ENCODE measurements around the gene PRPF4.
"Not testable (repeated sequence)": the region's sequence is repeated elsewhere in the genome, so short reads cannot be mapped to it uniquely, and the experiment has no call there.

Gene PRPF4

GRCh38 chr9:113290052-113290607 is 14.7 kb downstream of the PRPF4 start:
- DNase-seq, result no peak
- Mint-ChIP-seq H3K9me3 (no peaks in the 10 kb centered on the region), H3K27me3 (no peaks in the 10 kb centered on the region), H3K4me1 (no peaks in the 10 kb centered on the region), H3K4me3 (no peak overlapping the region), H3K36me3 (peaks cover 50% of the 10 kb centered on the region), H3K27ac (no peak overlapping the region)
- CTCF ChIA-PET, result interaction anchor here (0.6 to 1.7 kb wide), 2 partner anchors 17 to 838 kb away, joined by 3 to 4 read pairs; no protein-coding TSS in a partner anchor

- Mint-ChIP-seq H3K4me3 (no peak overlapping the region), H3K27me3 (peaks cover 6% of the 10 kb centered on the region), H3K36me3 (peaks cover 33% of the 10 kb centered on the region), H3K27ac (no peak overlapping the region), H3K9me3 (no peaks in the 10 kb centered on the region), H3K4me1 (no peaks in the 10 kb centered on the region)
- CTCF ChIA-PET, result no interaction called here
- DNase-seq, result no peak
Measured at GRCh38 chr9:113293285-113293878, 17.9 kb downstream of the PRPF4 start.

GRCh38 chr9:113296247-113296646 is 20.8 kb downstream of the PRPF4 start:
- CTCF ChIA-PET, result interaction anchor here (1.1 kb wide), 1 partner anchor 15 kb away, joined by 3 read pairs; no protein-coding TSS in a partner anchor
- not testable (repeated sequence) for H3K27ac Mint-ChIP-seq, DNase-seq

GRCh38 chr9:113296796-113297558 is 21.5 kb downstream of the PRPF4 start:
- H3K9me3 Mint-ChIP-seq, result no peaks in the 10 kb centered on the region
- CTCF ChIA-PET, result interaction anchor here (0.6 to 1.1 kb wide), 2 partner anchors 14 to 283 kb away, joined by 3 to 4 read pairs; no protein-coding TSS in a partner anchor
- H3K4me3 Mint-ChIP-seq, result no peak overlapping the region
- H3K27me3 Mint-ChIP-seq, result peaks cover 15% of the 10 kb centered on the region
- H3K27ac Mint-ChIP-seq, result no peak overlapping the region
- H3K4me1 Mint-ChIP-seq, result no peaks in the 10 kb centered on the region
- DNase-seq, result no peak
- H3K36me3 Mint-ChIP-seq, result peaks cover 3% of the 10 kb centered on the region

More at GRCh38 chr9:113296247-113296646, 20.8 kb downstream of the PRPF4 start:
- H3K4me3 Mint-ChIP-seq, H3K9me3 Mint-ChIP-seq, H3K4me1 Mint-ChIP-seq, H3K36me3 Mint-ChIP-seq: not testable (repeated sequence)
- peaks cover 15% of the 10 kb centered on the region for H3K27me3 Mint-ChIP-seq

GRCh38 chr9:113298311-113298710 is 22.9 kb downstream of the PRPF4 start:
- CTCF ChIA-PET, result interaction anchor here (4.0 kb wide), 1 partner anchor 356 kb away, joined by 13 read pairs; no protein-coding TSS in a partner anchor
- no peak overlapping the region for H3K27ac Mint-ChIP-seq
- H3K4me1 Mint-ChIP-seq, result no peaks in the 10 kb centered on the region
- H3K4me3 Mint-ChIP-seq, result no peak overlapping the region
- H3K36me3 Mint-ChIP-seq, result no peaks in the 10 kb centered on the region
- H3K27me3 Mint-ChIP-seq, result peaks cover 25% of the 10 kb centered on the region
- DNase-seq, result no peak
- no peaks in the 10 kb centered on the region for H3K9me3 Mint-ChIP-seq

GRCh38 chr9:113298924-113299770 is 23.7 kb downstream of the PRPF4 start:
- H3K4me1 Mint-ChIP-seq, result no peaks in the 10 kb centered on the region
- H3K27ac Mint-ChIP-seq, result no peak overlapping the region
- H3K36me3 Mint-ChIP-seq, result no peaks in the 10 kb centered on the region
- no peak overlapping the region for H3K4me3 Mint-ChIP-seq
- peaks cover 26% of the 10 kb centered on the region for H3K27me3 Mint-ChIP-seq
- H3K9me3 Mint-ChIP-seq, result no peaks in the 10 kb centered on the region
- no peak for DNase-seq
- CTCF ChIA-PET, result interaction anchor here (1.3 to 4.0 kb wide), 3 partner anchors 25 to 356 kb away, joined by 3 to 13 read pairs (median 5); no protein-coding TSS in a partner anchor

GRCh38 chr9:113299800-113300292 is 24.4 kb downstream of the PRPF4 start:
- Mint-ChIP-seq H3K9me3 (no peaks in the 10 kb centered on the region), H3K4me1 (no peaks in the 10 kb centered on the region), H3K27me3 (peaks cover 26% of the 10 kb centered on the region), H3K4me3 (no peak overlapping the region), H3K36me3 (no peaks in the 10 kb centered on the region), H3K27ac (no peak overlapping the region)
- DNase-seq, result no peak
- CTCF ChIA-PET, result interaction anchor here (1.3 to 4.0 kb wide), 3 partner anchors 25 to 355 kb away, joined by 3 to 13 read pairs (median 5); no protein-coding TSS in a partner anchor

- H3K9me3 Mint-ChIP-seq, result no peaks in the 10 kb centered on the region
- H3K4me1 Mint-ChIP-seq, result no peaks in the 10 kb centered on the region
- no peak for DNase-seq
- CTCF ChIA-PET, result interaction anchor here (4.0 kb wide), 1 partner anchor 353 kb away, joined by 13 read pairs; no protein-coding TSS in a partner anchor
- no peaks in the 10 kb centered on the region for H3K36me3 Mint-ChIP-seq
- peaks cover 32% of the 10 kb centered on the region for H3K27me3 Mint-ChIP-seq
- H3K4me3 Mint-ChIP-seq, result no peak overlapping the region
- H3K27ac Mint-ChIP-seq, result no peak overlapping the region
Measured at GRCh38 chr9:113301548-113301947, 26.1 kb downstream of the PRPF4 start.

- Mint-ChIP-seq H3K4me3 (no peak within 1 kb of the TSS), H3K36me3 (no peaks in the 10 kb centered on the region), H3K9me3 (no peaks in the 10 kb centered on the region), H3K27ac (no peak within 1 kb of the TSS), H3K27me3 (peaks cover 30% of the 10 kb centered on the region), H3K4me1 (no peaks in the 10 kb centered on the region)
- CTCF ChIA-PET, result no interaction called here
- no peak for DNase-seq
Measured at GRCh38 chr9:113302792-113303418, 27.4 kb downstream of the PRPF4 start, which contains the start of gene RNF183. TSS of gene RNF183 (minus strand) at chr9:113303376. CDS start at chr9:113298184, 5,192 bp downstream.

- no peaks in the 10 kb centered on the region for H3K4me1 Mint-ChIP-seq
- no peak overlapping the region for H3K4me3 Mint-ChIP-seq
- H3K27me3 Mint-ChIP-seq, result peaks cover 22% of the 10 kb centered on the region
- H3K9me3 Mint-ChIP-seq, result no peaks in the 10 kb centered on the region
- CTCF ChIA-PET, result no interaction called here
- DNase-seq, result no peak
- H3K36me3 Mint-ChIP-seq, result no peaks in the 10 kb centered on the region
- H3K27ac Mint-ChIP-seq, result no peak overlapping the region
Measured at GRCh38 chr9:113306566-113306965, 31.1 kb downstream of the PRPF4 start.

GRCh38 chr9:113307396-113307975 is 32.0 kb downstream of the PRPF4 start:
- H3K9me3 Mint-ChIP-seq, result no peaks in the 10 kb centered on the region
- no peaks in the 10 kb centered on the region for H3K4me1 Mint-ChIP-seq
- H3K27ac Mint-ChIP-seq, result no peak overlapping the region
- H3K36me3 Mint-ChIP-seq, result no peaks in the 10 kb centered on the region
- H3K4me3 Mint-ChIP-seq, result no peak overlapping the region
- peaks cover 17% of the 10 kb centered on the region for H3K27me3 Mint-ChIP-seq
- CTCF ChIA-PET, result interaction anchor here (5.3 kb wide), 1 partner anchor 100 kb away, joined by 43 read pairs; no protein-coding TSS in a partner anchor
- DNase-seq, result no peak

- no peak overlapping the region for H3K27ac Mint-ChIP-seq
- no peaks in the 10 kb centered on the region for H3K4me1 Mint-ChIP-seq
- no peaks in the 10 kb centered on the region for H3K36me3 Mint-ChIP-seq
- CTCF ChIA-PET, result interaction anchor here (0.6 to 5.3 kb wide), 10 partner anchors 49 to 349 kb away, joined by 3 to 43 read pairs (median 6); partner anchors contain the start of gene ALAD
- no peaks in the 10 kb centered on the region for H3K9me3 Mint-ChIP-seq
- no peak overlapping the region for H3K4me3 Mint-ChIP-seq
- peaks cover 10% of the 10 kb centered on the region for H3K27me3 Mint-ChIP-seq
- peak; percentile 52 for DNase-seq
Measured at GRCh38 chr9:113309204-113309813, 33.9 kb downstream of the PRPF4 start.
